Stimulated activated CD4-positive, alpha-beta T cell treated with anti-CD3 and anti-CD28 coated beads, TNF-alpha, amount 100 ng/mL, for 24 hours (primary cell): ENCODE results near the gene FAM53B.

Experiments
- DNase-seq, 3 experiments: peaks; one replicate each; pipeline ENCODE4 v3.0.0-alpha.2; 2020; ENCODE audit warnings: low read depth in 3 of 3

Gene FAM53B

DNA sequence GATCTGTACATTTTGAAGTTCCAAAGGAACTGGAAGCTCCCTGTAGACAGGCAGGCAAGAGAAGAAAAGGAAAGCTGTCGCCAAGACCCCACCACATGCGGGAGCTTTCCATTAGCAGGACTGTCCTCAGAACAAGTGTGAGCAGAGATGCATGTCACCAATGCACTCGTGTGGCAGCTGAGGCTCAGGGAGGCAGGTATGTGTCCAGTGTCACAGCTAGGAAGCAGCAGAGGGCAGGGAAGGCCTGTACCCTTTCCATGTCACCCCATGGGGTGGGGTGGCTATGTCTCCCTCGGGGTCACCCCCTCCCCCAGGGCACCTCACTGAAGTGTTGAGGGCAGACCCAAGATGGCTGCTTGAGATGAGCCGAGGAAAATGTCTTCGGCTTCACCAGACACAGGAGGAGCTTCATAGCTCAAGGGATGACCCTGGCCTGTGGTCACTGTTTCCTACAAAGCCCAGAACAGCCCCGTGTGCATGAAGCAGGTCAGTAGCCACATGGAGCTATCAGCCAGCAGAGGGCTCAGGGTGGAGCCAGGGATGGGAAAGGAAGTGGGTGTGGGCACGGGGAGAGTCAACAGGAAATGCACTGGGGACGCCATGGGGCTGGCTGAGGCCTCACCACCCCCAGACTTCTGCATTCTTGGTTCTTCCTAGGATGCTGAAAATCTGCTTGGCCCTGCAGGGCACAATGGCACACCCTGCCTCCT, 96.6 kb downstream of the FAM53B start:
- DNase-seq: peak in 2 of 3 experiments; percentile 34 to 60

DNA sequence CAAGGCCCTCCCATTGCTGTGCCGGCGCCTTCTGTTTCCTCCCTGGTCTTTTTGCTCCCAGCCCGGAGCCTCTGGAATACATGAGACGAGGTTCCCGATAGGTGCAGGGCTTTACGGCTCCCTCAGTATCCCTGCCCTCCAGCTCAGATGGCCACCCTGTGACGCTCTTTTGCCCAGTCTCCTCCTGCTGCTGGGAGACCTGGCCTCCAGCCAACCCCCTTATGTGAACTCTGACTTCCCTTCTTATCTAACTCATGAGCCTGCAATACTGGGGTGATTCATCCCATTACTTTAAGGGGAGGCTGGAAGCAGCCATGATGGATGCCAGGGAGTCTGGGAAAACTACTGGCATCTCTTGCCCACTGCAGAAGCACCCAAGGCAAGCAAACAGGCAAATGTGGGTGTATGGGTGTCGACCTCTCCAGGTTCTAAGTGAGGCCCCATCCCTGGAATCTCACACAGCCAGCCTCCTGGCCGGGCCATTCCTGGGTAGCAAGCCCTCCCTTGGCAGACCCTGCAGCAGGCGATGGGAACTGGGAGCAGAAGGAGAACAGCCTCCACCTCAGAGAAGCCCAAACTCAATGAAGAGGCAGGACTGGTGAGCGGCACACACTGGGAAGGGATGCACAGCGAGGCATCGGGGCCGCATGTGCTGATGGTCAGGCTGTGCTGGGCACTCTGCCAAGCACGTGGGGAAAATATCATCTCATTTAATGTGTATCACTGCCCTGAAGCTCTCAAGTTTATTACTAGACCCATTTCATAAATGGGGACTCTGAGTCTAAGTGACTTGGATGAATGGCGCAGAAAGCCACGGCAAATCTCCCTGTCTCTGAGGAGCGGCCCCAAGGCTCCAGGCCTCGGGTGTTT, 97.5 kb downstream of the FAM53B start:
- no peak for DNase-seq

DNA sequence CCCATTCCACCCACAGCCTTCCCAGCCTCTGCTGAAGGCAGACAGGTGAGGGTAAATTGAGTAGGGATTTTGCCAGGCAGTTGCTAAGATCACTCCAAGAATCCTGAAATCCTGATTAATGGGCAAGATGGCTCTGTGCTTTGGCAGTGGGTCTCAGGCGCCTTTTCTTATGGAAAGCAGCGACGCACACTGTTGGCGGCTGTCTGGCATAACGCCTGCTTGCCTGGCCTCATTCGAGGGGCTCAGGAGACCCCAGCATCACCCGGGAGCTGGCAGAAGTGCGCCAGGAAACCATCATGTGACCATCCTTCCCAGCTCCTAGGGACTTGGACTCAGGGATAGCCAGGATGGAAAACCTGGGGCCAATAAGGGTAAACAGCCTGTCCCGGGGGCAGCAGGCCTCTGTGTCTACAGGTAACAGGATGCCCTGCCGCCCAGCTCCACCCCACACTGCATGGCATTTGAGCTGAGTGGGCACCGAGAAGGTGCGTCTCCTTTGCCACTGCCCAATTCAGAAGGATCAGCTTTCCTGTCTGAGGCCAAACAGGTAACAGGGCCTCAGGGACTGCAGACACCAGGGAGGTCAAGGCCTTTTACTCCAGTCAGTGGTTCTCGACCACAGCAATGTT, 98.6 kb downstream of the FAM53B start:
- DNase-seq: no peak

DNA sequence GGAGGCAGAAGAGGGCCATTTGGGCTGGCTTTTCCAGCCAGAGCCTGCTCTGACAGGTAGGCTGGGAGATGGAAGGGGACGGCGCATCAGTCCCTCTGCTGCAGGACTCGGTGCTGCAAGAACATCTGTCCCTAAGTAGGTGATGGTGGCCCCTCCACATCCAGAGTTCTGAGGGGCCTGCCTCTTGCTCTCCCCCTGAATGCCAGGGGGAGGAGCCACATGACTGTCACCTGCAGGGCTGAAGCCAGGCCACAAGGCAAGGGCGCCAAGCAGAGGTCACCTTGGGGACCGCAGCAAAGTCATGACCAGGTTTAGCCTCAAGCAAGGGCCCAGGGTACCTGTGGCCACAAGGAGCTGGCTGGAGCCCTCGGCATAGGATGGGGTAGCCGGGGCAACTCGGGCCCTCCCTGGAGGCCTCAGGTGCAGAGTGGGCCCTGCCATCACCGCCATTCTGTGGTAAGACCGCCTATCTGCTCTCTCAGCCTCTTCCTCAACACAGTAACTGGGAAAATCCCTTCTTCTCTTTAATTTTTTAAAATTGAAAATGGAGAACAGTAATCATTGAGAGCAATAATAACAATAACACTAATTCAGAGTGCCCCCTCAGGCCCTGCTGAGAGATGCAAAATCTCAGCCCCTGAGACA, 99.3 kb downstream of the FAM53B start:
- DNase-seq: no peak

DNA sequence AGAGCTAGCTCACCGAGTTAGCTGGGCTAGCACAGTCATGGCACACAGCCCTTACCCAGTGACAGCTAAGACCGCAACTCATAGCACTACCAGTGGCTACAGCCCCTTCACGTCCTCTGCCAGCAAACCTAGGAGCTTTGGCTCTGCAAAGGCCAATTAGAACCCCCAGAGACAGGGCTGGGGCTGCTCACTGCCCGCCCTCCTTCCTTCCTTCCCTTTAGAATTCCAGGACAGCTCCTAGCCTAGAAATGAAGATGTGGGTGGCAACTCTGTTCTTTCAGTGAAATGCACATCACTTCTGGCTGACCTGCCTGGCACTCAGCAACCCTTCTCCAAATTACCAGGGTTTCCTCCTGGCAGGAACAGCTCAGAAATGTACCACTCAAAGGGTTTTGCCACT, 99.9 kb downstream of the FAM53B start:
- no peak for DNase-seq

DNA sequence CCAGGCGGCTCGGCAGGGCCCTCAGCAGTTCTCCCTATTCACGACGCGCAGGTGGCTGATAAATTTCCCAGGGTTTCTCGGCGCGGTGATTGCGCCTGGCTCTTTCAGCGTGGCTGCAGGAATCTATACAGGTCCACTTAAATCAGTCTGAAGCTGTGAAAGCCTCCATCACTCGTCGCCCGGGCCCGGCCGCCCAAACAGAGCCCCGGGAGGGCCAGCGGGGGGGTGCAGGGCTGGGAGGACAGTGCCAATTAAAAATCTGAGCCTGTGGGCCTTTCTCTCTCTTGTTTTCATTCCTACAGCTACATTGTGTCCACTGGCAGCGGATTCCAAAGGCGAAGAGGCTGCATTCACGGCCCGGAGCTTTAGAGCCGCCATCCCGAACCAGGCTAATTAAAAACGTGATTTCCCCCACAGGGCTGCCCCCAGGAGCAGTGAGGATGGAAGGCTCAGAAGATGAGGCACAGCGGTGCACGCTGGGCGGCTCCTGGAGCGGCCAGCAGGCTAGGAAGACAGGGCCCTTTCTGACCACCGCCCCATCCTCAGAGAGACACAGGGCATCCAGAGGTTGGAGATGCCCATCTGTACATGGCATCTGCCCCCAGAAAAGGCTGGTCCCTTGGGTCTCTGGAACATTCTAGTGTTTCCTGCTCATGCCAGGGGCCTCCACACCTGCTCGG, 100.7 kb downstream of the FAM53B start:
- DNase-seq: no peak

DNA sequence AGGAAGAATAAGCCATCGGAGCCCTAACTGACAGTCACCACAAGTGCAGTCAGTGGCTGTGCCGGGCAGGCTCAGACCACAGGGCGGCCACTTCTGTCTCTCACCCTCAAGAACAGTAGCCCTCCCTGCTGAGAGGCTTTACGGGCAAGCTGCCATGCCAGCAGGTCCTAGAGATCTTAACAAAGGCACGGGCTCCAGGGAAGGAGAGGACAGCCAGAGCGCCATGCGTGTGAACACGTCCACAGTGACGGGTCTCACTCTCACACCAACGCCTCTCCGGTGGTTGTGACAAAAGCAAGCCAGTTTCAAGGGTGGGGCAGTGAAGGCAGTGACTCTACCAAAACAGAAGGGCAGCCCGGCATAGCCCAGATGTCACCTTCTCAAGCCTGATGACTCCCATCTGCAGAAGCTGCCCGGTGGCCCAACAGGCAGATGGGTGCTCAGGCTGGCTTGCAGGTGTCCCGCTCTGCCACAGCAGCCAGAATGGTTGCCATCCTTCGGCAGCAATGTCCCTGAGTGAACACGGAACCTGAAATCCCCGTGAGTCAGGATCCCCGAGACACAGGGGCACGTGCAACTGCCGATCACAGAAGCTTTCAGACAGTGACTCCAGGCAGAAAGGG, 102.0 kb downstream of the FAM53B start:
- DNase-seq: no peak

DNA sequence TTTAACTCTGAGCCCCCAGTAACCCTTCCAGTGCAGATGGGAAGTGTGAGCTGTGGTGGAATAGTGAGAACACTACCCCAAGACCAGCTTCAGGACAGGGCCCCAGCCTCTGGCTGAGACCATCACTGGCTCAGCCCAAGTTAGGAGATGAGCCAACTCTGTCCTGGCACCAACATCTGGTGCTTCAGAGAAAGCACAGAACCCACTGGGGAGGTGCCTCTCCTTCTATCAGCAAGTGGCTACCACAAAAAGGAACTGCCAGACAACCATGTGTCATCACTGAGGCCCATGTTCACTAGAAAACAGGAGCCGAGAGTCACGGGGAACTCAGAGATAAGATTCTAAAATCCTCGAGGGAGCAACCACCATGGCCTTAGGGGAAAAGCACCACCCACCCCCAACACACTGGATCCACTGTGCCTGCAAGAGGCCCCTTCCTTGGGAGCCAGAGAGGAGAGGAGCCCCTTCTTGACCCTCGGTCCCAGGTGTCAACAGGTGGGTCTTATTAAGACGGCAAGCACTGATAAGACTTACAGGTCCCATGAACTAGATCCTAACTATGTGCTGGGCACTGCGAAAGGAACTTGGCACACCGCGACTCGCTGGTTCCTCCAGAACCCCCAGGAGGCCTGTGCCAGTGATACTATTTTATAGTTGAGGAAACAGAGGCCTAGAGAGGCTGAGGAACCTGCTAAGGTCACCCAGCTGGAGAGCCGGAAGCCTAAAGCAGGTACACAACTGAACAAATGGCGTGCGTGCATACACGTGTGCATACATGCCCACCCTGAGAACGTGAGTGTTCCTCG, 102.7 kb downstream of the FAM53B start:
- peak in 1 of 3 experiments; percentile 25 for DNase-seq

DNA sequence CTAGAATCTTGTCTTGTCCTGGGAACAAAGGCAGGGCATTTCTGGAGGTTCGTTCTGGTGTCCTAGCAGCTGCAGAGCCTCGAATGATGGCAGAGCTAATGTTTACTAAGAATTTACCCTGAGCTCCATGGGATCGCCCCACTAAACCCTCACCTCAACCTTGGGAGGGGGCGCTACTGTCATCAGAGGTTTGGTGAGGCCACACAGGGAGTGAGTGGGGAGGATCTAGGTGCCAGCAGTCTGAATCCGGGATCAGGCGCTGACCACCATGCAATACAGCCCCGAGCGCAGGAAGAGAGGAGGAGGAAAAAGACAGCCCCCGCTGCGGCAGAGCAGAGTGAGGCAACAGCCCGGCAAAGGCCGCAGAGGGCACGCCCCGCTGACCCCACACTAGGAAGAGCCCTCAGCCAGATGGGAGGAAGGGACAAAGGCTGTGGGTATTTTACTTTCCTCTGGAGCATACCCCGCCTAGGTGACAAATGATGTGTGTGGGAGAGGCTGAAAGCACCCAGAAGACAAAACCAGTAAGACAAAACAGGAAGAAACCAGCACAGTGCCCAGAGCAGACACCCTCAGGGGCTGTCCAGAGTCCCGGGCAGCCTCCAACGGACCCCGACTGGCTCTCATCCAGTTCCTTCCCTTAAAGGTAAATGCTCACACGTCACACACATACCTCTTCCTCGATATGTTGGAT, 103.5 kb downstream of the FAM53B start:
- DNase-seq: no peak

DNA sequence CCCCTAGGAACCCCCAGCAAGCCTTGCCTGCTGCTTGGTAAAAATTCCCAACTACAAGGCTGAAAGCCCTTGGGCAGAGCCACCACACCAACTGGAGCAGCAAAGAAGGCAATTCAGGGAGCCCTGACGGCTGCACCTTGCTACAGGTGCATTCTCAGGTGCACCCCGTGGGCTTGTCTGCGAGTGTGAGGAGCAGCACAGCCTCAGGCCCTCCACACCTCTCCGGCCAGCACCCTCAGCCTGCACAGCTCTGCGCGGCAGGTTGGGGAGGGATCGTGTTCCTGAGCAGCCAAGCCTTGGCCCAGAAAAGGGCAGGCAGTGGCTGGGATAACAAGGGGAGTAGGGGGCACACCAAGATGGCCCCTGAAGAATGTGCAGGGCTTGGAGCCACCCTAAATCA, 104.1 kb downstream of the FAM53B start:
- DNase-seq: no peak

DNA sequence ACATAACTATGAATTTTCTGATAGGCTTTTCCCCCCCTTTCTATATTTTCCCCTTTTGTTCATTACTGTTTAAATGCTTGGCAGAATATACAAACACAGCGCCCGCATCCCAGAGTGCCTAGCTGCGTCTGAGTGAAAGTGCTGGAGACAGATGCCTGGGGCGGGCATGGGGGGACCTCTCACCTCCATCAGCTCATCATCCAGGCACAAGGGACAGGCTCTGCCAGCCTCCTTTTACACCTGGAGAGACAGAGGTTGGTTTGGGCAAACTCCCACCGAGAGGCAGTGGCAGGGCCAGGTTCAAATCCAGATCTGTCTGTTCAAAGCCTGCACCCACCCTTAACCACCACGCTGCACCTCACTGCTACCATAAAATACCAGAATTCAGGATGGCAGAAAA, 104.5 kb downstream of the FAM53B start:
- no peak for DNase-seq

DNA sequence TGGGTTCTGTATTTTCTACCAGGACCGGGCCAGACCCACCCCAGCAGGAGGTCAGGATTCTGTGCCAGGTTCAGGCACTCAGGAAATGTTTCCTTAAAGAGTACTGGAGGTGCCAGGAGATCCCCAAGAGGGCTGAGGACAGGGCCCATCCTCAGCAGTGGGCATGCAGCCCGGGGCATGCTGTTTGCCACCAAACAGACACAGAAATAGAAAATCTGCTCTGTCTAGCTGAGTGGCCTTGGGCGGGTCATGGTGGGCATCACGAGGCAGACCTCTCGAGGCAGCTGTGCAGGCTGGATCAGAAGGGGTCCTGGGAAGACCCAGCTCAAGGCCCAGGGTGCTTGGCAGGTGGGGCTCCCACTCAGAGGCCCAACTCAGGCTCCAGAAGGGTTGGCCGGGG, 105.0 kb downstream of the FAM53B start:
- no peak for DNase-seq

DNA sequence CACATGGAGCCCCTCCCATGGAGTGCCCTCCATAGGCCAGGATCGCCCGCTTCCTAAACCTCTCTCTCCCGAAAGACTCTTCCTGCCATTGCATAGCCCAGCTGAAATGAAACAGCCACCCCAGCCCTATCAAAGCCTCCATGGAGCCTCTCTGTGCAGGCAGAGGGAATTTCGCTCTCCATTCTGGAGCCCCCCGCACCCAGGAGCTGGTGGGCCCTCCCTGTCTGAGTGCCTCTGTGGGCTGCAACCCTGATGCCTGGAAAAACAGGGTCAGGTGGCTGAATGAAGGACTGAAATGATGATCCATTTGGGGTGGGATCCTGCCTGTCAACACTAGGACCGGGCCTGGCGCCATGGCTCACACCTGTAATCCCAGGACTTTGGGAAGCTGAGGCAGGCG, 106.4 kb downstream of the FAM53B start:
- DNase-seq: no peak

DNA sequence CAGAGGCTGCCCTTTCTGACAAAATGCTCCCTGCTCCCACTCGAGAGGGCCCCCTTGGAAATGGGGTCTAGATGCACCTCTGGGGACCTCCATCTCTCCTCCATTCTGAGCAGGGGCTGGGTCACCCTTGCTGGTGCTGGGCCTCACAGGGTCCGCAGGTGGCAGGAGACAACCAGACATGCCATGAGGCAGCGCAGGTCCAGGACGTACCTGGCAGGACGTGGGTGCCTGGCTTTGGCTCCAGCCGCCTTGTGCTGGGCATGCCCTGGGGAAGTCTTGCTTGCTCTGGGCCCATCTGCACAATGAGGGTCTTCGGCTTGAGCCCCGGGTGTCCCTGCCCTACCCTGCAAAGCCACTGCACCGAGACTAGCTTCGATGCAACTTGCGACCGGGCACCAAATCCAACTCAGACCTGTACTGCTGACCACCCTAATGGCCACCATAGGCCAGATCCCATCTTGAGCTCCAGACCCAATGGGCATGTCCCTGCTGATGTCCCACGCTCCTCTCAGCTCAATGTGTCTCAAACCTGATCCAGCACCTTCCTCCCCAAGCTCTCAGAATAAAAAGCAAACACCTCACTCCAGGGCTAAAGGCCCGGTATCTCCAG, 107.0 kb downstream of the FAM53B start:
- DNase-seq: no peak

DNA sequence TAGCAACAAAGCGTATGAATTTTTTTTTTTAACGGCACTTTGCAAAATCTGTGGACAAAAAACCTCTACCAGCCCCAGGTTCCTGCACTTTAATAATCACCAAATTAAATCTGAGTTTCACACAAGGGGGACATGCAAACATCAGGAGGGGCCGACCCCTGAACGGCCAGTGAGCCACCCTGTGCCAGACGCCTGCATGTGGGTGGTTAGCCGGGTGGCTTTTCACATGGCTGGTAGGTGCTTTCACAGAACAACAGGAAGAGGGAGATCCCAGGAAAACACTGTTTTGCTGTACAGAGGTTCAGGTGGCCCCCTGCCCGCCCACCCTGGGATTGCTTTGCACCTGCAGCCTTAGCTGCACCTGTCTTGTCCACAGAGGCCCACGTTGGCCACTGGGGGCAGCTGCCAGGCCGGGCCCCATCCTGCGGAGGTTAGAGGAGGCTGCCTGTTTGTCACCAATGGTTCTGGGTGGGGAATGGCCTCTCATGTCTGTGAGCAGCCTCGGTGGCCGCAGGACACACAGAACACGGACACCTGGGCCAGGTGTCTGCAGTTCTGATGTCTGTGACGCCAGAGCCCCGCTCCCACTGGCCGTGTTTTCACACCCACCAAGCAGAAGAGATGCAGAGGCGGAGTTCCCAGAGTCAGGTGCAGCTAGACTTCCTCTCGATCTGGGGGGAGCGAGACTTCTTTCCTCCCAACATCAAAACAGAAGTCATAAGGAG, 107.7 kb downstream of the FAM53B start:
- DNase-seq: no peak

DNA sequence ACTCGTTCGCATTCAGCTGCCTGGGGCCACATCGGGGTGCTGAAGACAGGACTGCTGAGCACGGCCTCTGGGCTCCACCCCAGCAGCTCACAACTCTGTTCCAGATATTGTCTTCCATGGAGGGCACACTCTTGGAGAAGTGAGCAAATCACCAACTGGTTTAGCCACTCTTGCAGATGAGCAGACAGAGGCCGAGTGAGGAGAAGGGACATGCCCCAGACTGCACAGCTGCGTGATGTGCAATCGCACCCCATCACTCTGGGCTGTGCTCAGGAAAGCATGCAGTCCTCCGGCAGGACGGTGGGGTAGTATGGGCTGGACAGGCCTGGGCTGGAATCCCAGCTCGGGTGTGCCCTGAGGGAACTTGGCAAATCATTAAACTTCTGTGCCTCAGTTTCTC, 111.6 kb downstream of the FAM53B start:
- DNase-seq: no peak

DNA sequence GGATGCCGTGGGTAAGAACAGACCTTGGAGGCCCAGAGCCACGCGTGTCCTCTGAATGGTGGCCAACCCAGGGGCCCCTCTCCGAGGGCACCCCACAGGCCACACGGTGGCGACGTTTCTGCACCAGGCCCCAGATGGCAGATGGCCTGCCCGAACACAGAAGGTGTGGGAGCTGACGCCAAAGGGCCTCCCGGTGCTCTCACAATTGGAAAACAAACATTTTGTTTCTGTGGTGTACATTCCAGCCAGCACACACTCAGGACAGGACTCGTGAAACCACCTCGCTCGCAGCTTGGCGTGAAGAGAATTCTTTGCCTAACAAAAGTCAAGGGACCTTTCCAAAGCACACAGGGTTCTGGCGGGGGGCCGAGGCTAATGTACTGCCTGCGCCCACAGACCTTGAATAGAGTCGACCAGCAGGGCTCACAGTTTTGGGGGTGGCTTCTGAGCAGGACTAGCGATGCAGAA, 112.1 kb downstream of the FAM53B start:
- DNase-seq: no peak

DNA sequence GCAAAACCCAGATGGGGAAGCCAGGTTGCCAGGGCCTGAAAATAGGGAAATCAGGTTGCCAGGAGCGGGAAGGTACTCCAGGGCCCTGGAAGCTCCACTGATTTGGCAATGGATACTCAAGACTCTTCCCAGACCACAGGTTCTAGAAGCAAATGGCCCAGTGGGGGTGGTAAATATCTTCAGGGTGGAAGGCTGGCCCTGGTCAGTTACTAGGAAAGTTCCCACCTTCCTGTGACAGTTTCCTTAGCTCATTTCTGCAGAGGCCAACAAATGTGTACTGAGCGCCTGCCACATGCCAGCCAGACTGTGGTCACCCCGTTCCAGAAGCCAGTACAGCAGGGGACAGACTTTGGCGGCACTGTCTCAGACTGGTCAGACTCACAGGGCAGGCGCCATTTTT, 113.6 kb downstream of the FAM53B start:
- DNase-seq: no peak

DNA sequence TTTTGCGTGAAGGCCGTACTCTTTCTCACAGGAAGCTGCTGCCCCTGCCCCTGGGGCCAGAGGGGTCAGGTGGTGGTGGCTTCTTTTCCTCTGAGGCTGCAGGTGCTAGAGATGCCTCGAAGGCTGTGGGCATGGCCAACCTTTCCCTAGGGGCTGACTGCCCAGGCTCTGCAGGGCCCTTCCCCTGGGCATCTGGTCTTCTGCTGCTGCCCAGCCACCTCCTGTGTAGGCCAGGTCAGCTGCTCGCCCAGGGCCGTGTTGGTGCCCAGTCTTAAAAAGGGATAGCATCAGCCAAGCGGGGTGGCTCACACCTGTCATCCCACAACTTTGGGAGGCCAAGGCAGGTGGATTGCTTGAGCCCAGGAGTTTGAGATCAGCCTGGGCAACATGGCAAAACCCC, 114.3 kb downstream of the FAM53B start:
- no peak for DNase-seq
